NCI-H2107 treated with DMSO at 0.1 percent for 48 hours (cell line): ENCODE results near the gene TINAGL1.

Experiments
- DNase-seq: peaks from one replicate; lab custom pipeline; 2025; ENCODE audit not compliant: unreplicated experiment; lab: John Stamatoyannopoulos, UW

TINAGL1 gene

GRCh38 chr1:31602081-31602480 is 25.8 kb downstream of the TINAGL1 start:
- no peak for DNase-seq

DNA sequence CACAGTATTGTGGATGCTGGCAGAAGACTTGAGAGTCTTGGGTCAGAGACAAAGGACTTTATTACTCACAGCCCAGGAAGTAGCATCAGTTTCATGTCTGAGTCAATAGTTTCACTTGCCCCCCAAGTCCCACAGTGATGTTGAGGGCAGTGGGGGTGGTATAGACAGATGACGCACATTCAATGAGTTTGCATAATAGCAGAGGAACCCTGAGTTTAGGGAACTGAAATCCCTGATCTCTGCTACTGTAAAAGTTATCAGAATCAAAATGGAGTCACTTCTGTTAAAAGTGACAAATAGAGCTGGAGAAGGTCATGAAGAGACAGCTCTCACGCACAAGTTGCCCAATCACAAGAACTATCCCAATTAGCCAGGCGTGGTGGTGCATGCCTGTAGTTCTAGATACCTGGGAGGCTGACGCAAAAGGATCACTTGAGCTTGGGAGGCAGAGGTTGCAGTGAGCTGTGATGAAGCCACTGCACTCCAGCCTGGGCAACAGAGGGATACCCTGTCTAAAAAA is 29.7 kb downstream of the TINAGL1 start:
- DNase-seq = no peak

DNA sequence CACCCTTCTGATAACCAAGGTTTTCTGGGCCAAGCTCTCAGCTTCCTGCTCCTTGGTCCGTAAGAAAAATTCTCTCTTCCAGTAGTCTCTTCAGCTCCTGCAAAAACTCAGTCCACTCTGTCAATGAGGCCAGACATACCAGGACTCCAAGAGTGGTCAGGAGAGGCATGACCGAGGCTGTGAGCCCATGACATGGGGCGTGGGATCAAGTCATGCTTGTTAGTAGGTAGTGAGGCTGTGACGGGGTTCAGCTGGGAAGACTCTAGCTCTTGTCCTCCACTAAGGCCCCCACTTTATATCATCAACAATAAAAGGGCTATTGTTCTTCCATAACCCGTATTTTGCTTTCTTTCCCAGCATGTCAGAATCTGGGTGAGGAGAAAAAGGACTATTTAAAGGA is 31.0 kb downstream of the TINAGL1 start:
- DNase-seq = no peak

DNA sequence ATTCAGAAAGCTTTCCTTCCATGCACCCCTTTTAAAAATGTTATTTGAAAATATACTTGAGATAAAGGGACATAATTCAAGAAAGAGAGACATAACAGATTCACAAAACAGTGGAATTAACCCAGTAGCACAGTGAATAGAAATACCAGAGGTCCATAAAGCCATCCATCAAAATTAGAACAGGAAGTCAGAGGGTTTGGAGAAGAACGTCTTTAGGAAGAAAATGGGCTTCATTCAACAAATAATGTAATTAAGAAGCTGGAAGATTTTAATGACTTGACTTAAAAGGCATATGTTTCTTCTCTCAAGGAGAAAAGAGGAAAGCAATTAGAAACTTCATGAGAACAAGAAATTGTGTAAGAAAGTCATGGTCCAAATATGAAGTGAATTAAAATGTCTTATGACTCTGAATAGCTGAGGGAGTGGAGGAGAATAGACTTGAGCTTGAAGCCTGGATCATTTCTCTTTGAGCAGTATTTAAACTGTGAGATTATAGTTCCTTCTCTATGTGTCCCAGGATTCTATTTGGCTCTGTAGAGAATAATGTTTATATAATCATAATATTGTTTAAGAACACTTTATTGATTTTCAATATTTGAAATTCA is 33.3 kb downstream of the TINAGL1 start:
- no peak for DNase-seq

- no peak for DNase-seq
These were observed 38.2 kb downstream of the TINAGL1 start for GRCh38 chr1:31614414-31615005.

DNA sequence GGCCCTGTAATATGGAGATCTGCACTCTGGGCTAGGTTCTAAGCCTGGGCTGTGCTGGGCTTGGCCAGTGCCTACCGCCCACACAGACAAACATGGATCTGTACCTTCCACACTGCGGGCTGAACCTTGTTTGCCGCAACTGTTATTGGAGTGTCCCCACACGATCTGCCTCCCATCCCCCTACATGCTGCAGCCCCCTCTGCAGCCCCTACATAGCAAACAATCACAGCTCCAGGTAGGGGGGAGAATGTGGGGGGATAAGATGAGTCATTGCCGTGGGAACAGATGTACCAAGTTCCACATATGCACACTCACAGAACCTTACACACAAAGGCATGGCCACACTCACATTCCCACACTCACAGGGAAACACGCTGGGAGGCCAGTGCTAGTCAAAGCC is 39.1 kb downstream of the TINAGL1 start:
- DNase-seq = no peak

DNA sequence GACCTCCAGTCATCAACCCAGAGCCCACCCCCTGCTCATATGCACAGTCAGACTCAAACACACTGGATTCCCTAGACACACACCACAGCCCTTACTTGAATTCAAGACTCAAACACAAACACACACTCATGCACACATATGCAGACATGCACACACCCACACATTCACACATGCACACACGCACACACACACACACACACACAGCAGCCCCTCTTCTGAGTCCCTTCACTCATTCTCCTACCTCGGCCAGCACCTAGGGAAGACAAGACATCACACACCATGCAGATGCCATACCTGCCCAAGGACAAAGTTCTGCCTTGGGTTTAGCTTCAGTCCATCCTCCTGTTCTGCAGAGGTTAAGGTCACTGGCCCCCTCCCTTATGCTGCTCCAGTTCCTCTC is 39.6 kb downstream of the TINAGL1 start:
- DNase-seq = no peak

DNA sequence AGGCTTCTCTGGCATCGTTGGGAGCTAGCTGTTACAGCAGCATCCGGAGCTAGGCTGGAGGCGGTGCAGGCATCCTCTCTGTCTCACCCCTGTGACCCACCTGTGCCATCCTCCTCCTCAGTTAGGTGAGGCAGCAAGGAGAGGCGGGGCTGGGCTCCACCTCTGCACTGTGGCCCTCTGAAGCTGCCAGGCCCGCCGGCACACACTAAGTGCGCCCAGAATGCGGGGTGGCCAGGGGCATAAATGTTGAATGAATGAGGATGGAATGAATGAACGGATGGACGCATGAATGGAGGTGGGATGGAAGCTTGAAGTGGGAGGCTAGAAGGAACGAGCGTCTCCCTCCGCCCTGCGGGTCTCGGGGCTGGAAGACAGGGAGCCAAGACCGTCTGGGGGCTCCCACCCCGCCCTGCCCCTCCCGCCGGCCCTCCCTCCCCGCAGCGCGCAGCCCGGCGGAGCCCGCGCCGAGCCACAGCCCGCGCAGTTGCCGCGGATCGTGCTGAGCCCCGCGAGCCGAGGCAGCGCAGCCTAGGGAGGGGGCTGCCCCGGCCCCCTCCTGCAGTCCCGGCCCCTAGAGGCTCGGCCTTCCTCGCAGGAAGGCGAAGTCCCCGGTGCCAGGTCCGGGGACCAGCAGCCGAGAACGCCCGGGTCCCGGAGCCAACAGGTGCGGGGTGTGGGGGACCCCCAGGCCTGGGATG is 41.1 kb downstream of the TINAGL1 start, which contains the start of gene HCRTR1:
Gene HCRTR1 (plus strand): TSS at position 472 of the 698 bp plus-strand sequence. CDS start 1,504 bp downstream, outside the sequence.
- DNase-seq = no peak

GRCh38 chr1:31617916-31618746 is 41.8 kb downstream of the TINAGL1 start:
- peak; percentile 16 for DNase-seq

GRCh38 chr1:31618916-31619846 is 42.9 kb downstream of the TINAGL1 start:
- no peak for DNase-seq

DNA sequence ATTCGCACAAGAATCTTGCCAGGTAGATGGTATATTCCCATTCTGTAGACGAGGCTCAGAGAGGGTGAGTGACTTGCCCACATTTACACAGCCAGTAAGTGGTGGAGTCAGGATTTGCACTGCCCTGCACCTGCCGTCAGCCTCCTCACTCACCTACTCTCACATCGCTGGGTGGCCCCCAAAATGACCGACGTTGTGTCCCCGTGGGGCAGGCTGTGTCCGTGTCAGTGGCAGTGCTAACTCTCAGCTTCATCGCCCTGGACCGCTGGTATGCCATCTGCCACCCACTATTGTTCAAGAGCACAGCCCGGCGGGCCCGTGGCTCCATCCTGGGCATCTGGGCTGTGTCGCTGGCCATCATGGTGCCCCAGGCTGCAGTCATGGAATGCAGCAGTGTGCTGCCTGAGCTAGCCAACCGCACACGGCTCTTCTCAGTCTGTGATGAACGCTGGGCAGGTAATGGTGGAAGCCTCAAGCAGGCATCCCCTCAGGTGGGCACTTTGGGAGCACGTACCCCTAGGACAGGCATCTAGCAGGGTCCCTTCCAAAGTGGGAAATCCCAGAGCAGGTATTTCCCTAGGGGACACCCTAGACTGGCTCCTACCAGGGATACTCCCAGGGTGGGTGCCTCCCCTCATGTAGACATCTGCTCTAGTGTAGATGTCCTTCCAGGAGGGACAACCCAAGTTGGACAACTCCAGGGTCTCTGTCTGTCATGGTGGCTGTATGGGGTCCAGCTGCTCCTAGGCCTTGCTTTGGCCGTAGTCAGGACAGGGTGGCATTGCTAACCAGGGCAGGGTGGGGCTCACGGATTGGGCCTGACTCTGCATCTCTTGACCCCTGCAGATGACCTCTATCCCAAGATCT is 44.5 kb downstream of the TINAGL1 start:
- no peak for DNase-seq

DNA sequence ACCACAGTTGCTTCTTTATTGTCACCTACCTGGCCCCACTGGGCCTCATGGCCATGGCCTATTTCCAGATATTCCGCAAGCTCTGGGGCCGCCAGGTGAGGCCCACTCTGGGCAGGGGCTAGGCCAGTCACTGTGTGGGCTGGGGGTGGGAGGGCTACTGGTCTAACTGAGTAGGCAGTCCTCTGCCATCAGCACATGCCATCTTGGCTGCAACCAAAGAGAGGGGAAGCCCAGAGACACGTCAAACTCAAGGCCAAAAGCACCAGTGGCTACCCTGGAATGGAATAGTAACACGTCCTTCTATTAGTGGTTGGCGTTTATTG is 45.1 kb downstream of the TINAGL1 start:
- no peak for DNase-seq

GRCh38 chr1:31621847-31622730 is 45.8 kb downstream of the TINAGL1 start:
- no peak for DNase-seq

DNA sequence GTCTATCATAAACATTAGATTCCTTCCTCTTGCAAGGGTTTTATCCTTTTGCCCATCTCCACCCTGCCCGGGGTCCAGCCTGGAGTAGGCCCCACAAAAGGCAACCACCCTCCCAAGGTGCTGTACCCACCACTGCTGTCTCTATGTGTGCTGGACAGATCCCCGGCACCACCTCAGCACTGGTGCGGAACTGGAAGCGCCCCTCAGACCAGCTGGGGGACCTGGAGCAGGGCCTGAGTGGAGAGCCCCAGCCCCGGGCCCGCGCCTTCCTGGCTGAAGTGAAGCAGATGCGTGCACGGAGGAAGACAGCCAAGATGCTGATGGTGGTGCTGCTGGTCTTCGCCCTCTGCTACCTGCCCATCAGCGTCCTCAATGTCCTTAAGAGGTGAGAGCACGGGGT is 47.0 kb downstream of the TINAGL1 start:
- DNase-seq = no peak

DNA sequence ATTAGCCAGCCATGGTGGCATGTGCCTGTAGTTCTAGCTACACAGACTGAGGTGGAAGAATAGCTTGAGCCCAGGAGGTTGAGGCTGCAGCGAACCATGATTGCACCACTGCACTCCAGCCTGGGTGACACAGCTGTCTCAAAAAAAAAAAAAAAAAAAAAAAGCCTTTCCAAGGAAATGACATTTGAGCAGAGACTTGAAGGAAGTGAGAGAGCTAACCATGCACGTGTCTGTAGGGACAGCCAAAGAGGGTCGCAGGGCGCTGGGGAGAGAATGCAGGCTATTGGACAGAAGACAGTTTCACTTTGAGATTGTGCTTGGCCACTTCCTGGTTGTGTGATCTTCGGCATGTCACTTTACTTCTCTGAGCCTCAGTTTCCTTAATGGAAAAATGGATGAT is 48.0 kb downstream of the TINAGL1 start:
- DNase-seq = no peak

DNA sequence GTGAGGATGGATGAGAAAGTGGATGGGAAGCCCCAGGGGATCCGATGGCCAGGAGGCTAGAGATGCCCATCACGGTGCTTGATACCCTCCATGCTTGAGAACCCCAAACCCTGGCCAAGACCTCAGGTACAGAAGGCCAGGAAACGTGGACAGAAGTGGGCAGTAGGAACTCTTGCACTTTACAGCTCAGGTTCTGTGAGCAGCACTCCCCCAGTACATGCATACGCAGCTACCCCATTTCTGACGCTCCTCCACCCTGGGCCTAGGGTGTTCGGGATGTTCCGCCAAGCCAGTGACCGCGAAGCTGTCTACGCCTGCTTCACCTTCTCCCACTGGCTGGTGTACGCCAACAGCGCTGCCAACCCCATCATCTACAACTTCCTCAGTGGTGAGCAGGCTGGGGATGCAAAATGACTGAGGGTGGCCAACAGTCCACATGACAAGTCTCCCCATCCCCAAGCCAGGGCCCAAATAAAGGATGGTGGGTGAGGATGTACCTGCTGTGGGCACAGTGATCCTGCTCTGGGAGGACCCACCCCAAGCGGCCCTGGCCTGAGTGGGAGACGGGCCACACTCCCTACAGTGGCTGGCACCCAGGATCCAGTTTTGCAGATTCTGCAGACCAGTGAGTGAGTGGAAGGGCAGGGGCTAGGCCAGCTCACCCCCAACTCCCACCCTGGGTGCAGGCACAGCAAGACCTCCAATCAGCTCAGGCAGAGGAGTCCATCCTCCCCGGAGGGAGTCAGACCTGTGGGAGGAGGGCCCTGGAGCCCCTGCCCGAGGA is 48.6 kb downstream of the TINAGL1 start:
- no peak for DNase-seq

DNA sequence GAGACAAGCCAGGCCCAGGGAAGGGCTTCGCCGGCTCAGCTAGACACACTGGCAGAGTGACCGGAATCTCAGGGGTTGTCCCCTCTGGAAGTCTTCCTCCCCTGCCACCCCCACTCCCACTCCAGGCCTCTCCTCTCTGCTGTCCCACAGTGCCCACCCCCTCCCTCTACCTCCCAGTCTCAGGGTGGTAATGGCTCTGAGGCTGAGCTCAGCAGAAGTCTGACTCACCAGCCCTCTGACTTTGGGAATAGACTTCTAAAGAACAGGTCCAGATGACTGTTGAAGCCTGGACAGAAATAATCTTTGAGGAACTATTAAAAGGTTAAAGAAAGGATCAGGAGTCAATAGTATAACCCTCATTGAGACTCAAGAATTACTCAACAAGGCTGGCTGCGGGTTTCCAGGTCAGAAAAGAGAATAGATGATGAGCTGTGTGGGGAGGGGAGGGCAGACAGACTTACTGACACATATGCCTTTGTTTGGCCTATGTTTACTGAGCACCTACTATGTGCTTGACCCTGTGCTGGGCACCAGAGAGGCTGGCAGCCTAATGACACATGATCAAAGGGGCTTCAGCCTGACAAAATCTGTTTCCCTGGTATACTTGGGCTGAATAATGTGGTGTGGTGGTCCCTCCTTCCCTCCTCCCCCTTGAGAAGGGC is 49.4 kb downstream of the TINAGL1 start:
- no peak for DNase-seq
